ENCODE data around the gene NSUN2. TPM values are rescaled to one million over a fixed set of nuclear protein-coding genes. Genes with fewer than 3 reads are reported as not detected.
"Not testable (repeated sequence)": the region's sequence is repeated elsewhere in the genome, so short reads cannot be mapped to it uniquely, and the experiment has no call there.

The NSUN2 gene
- polyA plus RNA-seq, 1 donor, result 83.8 TPM

DNA sequence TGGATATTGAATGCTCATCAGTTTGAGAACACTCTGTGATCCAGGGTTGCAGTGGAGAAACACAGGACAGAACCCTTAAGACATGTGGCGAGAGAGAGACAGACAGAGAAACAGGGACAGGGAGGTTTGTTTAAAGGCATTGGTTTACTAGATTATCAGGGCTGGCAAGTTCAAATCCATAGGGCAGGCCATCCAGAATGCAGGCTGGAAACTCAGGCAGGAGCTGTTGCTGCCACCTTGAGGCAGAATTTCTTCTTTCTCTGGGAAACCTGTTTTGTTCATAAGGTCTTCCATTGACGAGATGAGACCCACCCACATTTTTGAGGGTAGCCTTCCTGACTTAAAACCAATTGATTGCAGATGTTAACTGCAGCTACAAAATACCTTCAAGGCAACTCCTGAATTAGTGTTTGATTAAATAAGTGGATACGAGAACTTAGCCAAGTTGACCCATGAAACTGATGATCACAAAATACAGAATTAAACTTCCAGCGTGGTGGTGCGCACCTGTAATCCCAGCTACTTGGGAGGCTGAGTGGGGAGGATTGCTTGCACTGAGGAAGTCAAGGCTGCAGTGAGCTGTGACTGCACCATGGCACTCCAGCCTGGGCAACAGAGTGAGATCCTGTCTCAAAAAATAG, 55.9 kb downstream of the NSUN2 start:
- no peaks in the 10 kb centered on the region for H3K36me3 ChIP-seq (ENCODE audit: control insufficient read depth, insufficient read depth, low read length)
- WGBS (ENCODE audit: insufficient coverage, low lambda C conversion rate), result no CpG with 5 or more reads among the region's 5 CpGs

DNA sequence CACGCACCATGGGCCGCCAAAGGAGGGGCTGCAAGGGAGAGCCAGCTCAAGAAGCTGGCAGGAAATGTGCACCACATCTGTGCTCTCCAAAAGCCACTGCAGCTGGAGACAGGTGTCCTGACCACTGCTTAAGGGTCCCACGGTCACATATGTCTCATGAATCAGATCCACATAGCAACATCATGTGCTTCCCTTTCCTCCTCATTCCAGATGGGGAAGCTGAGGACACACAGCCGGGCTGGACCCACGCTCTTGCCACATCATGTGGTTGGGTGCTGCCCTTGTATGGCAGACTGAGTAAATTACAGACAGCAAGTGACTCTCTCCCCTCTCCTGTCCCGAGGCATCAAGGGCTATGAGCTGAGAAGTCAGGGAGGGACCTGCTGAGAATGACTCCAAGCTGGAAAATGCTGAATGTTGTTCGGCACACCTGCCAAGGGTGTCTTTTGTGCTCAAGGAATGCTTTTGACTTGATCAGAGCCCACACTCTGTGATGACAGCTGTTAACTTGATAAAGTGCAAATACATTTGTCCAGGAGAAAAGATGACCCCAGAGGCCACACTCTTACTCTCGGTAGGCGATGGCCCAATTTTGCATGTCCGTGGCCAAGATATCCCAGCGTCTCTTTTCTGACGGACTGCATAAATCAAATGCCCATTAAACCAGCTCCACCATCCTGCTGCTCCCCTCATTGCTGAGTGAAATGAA, 58.2 kb downstream of the NSUN2 start:
- H3K27me3 ChIP-seq (ENCODE audit: control insufficient read depth, insufficient read depth, low read length), result no peaks in the 10 kb centered on the region
- H3K27ac ChIP-seq (ENCODE audit: low read length), result no peak overlapping the region
- no CpG with 5 or more reads among the region's 12 CpGs for WGBS (ENCODE audit: insufficient coverage, low lambda C conversion rate)
- H3K4me1 ChIP-seq (ENCODE audit: control insufficient read depth, insufficient read depth, low read length), result no peaks in the 10 kb centered on the region
- H3K4me3 ChIP-seq (ENCODE audit: low read length), result no peak overlapping the region
- no peaks in the 10 kb centered on the region for H3K9me3 ChIP-seq (ENCODE audit: control insufficient read depth, low read depth, low read length)
- no peaks in the 10 kb centered on the region for H3K36me3 ChIP-seq (ENCODE audit: control insufficient read depth, insufficient read depth, low read length)
- DNase-seq, result no peak

More for the DNA sequence above, 55.9 kb downstream of the NSUN2 start:
- no peaks in the 10 kb centered on the region for H3K4me1 ChIP-seq (ENCODE audit: control insufficient read depth, insufficient read depth, low read length)
- H3K4me3 ChIP-seq (ENCODE audit: low read length), result no peak overlapping the region
- no peaks in the 10 kb centered on the region for H3K9me3 ChIP-seq (ENCODE audit: control insufficient read depth, low read depth, low read length)
- H3K27ac ChIP-seq (ENCODE audit: low read length), result no peak overlapping the region
- DNase-seq, result no peak
- peaks cover 12% of the 10 kb centered on the region for H3K27me3 ChIP-seq (ENCODE audit: control insufficient read depth, insufficient read depth, low read length)

DNA sequence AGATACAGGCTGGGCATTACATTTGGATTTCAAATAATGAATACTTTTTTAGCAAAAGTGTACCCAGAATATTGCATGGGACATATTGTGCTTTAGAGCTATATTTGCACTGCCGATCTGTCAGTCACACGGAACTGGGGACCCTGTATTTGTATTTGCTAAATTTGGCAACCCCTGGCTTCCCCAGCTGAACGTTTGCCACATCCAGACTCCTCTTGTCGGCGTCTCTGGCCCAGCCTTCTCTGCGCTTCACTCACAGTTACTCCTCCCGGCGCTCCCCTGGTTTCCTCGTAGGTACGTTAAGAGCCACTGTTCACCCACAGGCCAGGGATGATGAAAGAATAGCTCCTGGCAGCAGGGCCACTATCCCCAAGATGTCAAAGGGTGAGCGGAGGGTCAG, 58.7 kb downstream of the NSUN2 start:
- no peaks in the 10 kb centered on the region for H3K27me3 ChIP-seq (ENCODE audit: control insufficient read depth, insufficient read depth, low read length)
- no peaks in the 10 kb centered on the region for H3K36me3 ChIP-seq (ENCODE audit: control insufficient read depth, insufficient read depth, low read length)
- no peaks in the 10 kb centered on the region for H3K4me1 ChIP-seq (ENCODE audit: control insufficient read depth, insufficient read depth, low read length)
- no peaks in the 10 kb centered on the region for H3K9me3 ChIP-seq (ENCODE audit: control insufficient read depth, low read depth, low read length)
- no peak for DNase-seq
- no peak overlapping the region for H3K27ac ChIP-seq (ENCODE audit: low read length)
- no peak overlapping the region for H3K4me3 ChIP-seq (ENCODE audit: low read length)
- no CpG with 5 or more reads among the region's 11 CpGs for WGBS (ENCODE audit: insufficient coverage, low lambda C conversion rate)

DNA sequence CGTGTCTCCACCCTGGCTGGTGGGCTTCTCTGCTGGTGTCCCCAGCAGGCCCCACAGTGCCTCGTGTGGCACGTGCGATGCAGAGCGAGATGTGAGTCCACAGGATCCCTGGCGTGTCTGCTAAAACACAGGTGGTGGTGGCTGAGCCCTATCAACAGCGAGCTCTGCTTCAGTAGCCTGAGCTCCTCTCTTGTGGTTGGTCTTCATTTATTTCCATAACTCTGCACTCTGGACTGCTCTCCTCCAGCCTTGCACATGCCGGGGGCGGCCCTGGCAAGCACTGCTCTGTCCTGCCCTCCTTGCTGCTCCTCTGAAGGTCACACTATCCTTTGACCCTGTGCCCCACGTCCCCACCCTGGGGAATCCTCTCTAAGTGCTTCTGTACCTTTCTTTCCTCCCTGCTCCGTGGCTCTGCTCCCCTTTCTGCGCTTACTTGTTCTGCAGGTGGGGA, 59.2 kb downstream of the NSUN2 start:
- H3K4me3 ChIP-seq (ENCODE audit: low read length), result no peak overlapping the region
- 20% methylated on average over 1 of the region's 12 CpGs for WGBS (ENCODE audit: insufficient coverage, low lambda C conversion rate)
- no peaks in the 10 kb centered on the region for H3K4me1 ChIP-seq (ENCODE audit: control insufficient read depth, insufficient read depth, low read length)
- no peaks in the 10 kb centered on the region for H3K9me3 ChIP-seq (ENCODE audit: control insufficient read depth, low read depth, low read length)
- no peaks in the 10 kb centered on the region for H3K36me3 ChIP-seq (ENCODE audit: control insufficient read depth, insufficient read depth, low read length)
- H3K27ac ChIP-seq (ENCODE audit: low read length), result no peak overlapping the region
- no peaks in the 10 kb centered on the region for H3K27me3 ChIP-seq (ENCODE audit: control insufficient read depth, insufficient read depth, low read length)
- no peak for DNase-seq

DNA sequence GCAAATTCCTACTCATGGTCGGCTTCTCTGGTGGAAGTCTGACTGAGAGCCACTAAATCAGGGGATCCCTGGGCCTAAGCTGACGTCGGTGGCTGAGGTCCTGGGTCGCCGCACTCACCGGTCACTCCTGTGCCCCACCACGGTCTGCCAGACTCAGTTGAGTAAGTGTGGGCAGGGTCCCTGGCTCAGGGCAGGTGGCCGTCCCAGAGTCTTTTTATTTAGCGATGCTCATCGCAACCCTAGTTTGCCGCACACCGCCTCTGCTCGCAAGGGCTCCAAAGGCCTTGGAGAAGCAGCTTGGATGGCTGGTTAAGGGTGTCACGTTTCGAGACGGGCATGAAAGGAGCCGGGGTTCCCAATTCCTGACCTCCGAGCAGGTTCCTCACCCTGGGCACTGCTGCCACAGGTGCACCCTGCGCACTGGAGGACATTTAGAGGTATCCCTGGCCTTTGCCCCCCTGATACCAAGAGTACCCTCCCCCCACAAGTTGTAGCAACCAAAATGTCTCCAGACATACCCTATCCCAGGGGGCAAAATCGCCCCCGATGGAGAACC, 59.9 kb downstream of the NSUN2 start:
- Histone ChIP-seq H3K27me3 (ENCODE audit: control insufficient read depth, insufficient read depth, low read length) (no peaks in the 10 kb centered on the region), H3K36me3 (ENCODE audit: control insufficient read depth, insufficient read depth, low read length) (no peaks in the 10 kb centered on the region), H3K27ac (ENCODE audit: low read length) (no peak overlapping the region), H3K9me3 (ENCODE audit: control insufficient read depth, low read depth, low read length) (no peaks in the 10 kb centered on the region), H3K4me1 (ENCODE audit: control insufficient read depth, insufficient read depth, low read length) (no peaks in the 10 kb centered on the region), H3K4me3 (ENCODE audit: low read length) (no peak overlapping the region)
- no CpG with 5 or more reads among the region's 21 CpGs for WGBS (ENCODE audit: insufficient coverage, low lambda C conversion rate)
- no peak for DNase-seq

DNA sequence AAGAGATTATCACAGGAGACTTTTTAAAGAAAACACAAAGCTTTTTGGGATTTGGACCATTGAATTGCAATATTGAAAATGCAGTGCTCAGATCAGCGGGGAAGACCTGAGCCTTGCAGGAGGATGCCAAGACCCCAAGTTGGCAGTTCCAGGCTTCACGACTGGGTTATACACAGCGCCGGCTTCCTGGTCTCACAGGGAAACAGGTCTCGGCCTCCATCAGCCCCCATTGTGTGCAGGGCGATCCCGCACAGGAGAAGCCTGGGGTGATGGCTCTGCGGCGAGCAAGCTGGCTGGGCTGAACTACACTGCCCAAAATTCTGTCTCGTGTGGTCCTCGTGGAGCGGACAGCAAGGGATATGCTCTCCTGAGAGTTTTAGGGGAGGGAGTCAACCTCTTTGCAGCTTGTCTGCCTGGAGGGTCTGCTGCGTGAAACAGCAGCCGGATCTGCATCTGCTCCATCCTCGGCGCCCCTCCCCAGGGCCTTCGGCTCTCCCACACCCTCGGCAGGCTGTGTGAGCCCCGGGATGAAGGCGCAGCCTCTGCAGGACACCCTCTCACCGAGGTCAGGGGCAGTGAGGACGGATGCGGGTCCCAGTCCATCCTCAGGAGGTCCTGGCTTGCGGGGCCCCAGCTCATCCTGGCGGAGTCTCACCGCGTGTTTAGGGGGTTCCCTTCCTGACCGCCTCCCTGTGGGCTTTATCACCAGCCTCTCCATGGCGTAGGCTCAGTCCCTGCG, 60.6 kb downstream of the NSUN2 start:
- Histone ChIP-seq H3K4me3 (ENCODE audit: low read length) (no peak overlapping the region), H3K36me3 (ENCODE audit: control insufficient read depth, insufficient read depth, low read length) (no peaks in the 10 kb centered on the region), H3K27ac (ENCODE audit: low read length) (no peak overlapping the region), H3K27me3 (ENCODE audit: control insufficient read depth, insufficient read depth, low read length) (no peaks in the 10 kb centered on the region), H3K4me1 (ENCODE audit: control insufficient read depth, insufficient read depth, low read length) (no peaks in the 10 kb centered on the region), H3K9me3 (ENCODE audit: control insufficient read depth, low read depth, low read length) (no peaks in the 10 kb centered on the region)
- WGBS (ENCODE audit: insufficient coverage, low lambda C conversion rate), result no CpG with 5 or more reads among the region's 30 CpGs
- no peak for DNase-seq

DNA sequence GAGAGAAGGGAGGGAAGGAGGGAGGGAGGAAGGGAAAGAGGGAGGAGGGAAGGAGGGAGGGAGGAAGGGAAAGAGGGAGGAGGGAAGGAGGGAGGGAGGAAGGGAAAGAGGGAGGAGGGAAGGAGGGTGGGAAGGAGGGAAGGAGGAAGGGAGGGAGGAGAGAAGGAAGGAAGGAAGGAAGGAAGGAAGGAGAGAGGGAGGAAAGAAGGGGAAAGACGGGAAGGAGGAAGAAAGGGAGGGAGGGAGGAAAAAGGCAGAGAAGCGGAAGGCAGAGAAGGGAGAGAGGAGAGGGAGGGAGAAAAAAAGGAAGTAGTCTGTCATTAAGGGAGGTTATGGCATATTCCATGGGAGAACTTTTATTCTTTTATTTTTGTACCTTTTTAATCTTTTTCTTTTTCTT, 61.2 kb downstream of the NSUN2 start:
- H3K4me1 ChIP-seq (ENCODE audit: control insufficient read depth, insufficient read depth, low read length); DNase-seq; H3K27me3 ChIP-seq (ENCODE audit: control insufficient read depth, insufficient read depth, low read length); H3K36me3 ChIP-seq (ENCODE audit: control insufficient read depth, insufficient read depth, low read length); H3K27ac ChIP-seq (ENCODE audit: low read length); H3K4me3 ChIP-seq (ENCODE audit: low read length); H3K9me3 ChIP-seq (ENCODE audit: control insufficient read depth, low read depth, low read length): not testable (repeated sequence)
- 71% methylated on average over 2 of the region's 2 CpGs for WGBS (ENCODE audit: insufficient coverage, low lambda C conversion rate)

DNA sequence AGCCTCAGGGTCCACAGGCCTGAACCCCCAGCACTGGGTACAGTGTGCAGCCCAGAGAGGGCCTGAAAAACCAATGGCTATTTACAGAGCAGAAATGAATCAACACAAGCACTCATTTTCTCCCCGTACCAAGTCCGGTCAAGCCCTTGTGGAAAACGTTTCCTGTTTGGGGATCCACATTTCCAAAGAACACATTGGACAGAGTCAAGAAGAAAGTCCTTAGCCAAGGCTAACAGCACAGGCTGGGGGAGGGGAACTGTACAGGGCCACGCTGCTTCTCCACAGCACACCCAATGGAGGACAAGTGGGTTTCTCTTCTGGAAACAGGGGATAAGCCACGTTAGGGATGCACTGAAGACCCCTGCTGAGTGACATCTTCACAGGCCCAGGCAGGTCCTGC, 62.3 kb downstream of the NSUN2 start:
- H3K27me3 ChIP-seq (ENCODE audit: control insufficient read depth, insufficient read depth, low read length), result no peaks in the 10 kb centered on the region
- no CpG with 5 or more reads among the region's 5 CpGs for WGBS (ENCODE audit: insufficient coverage, low lambda C conversion rate)

DNA sequence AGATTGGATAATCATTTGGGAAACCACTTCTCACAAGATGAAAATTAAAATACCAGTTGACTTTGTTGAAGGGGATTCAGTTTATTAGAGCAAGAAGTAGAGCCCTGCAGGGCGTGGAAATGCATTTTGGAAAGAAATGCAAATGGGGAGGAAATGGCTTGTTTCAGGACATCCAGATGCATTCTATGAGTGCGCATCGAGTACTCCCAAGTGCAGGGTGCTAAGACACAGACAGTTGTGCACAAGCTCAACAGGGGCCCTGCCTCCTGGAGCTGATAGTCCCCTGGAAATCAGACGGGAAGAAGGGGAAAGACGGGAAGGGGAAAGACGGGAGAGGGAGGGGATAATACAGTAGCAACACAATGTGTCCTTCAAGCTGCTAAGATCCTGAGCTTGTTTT, 64.0 kb downstream of the NSUN2 start:
- Histone ChIP-seq H3K27ac (ENCODE audit: low read length) (no peak overlapping the region), H3K4me3 (ENCODE audit: low read length) (no peak overlapping the region), H3K4me1 (ENCODE audit: control insufficient read depth, insufficient read depth, low read length) (no peaks in the 10 kb centered on the region), H3K9me3 (ENCODE audit: control insufficient read depth, low read depth, low read length) (no peaks in the 10 kb centered on the region), H3K27me3 (ENCODE audit: control insufficient read depth, insufficient read depth, low read length) (no peaks in the 10 kb centered on the region), H3K36me3 (ENCODE audit: control insufficient read depth, insufficient read depth, low read length) (no peaks in the 10 kb centered on the region)
- no peak for DNase-seq
- WGBS (ENCODE audit: insufficient coverage, low lambda C conversion rate), result 75% methylated on average over 1 of the region's 6 CpGs

More for the DNA sequence above, 62.3 kb downstream of the NSUN2 start:
- H3K36me3 ChIP-seq (ENCODE audit: control insufficient read depth, insufficient read depth, low read length), result no peaks in the 10 kb centered on the region
- DNase-seq, result no peak
- no peaks in the 10 kb centered on the region for H3K4me1 ChIP-seq (ENCODE audit: control insufficient read depth, insufficient read depth, low read length)
- H3K9me3 ChIP-seq (ENCODE audit: control insufficient read depth, low read depth, low read length), result no peaks in the 10 kb centered on the region
- H3K4me3 ChIP-seq (ENCODE audit: low read length), result no peak overlapping the region
- no peak overlapping the region for H3K27ac ChIP-seq (ENCODE audit: low read length)

DNA sequence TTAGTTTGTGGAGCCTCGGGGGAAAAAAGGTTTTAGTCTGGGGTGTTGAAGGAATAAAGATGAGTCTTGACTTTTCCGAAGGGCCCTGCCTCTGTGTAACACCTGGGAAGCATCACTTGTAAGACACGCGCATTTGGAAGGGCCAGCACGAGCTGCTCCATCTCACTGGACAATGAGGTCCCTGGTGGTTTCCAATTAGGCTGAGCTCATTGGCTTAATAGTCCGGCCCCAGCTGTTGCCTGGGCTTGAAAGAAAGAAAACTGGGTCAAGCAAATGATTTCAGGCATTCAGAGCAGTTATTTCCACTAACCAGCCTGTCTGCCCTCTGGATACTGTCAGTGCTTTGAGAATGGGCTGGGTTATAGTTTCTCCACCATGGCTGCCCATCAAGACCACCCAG, 64.5 kb downstream of the NSUN2 start:
- Histone ChIP-seq H3K36me3 (ENCODE audit: control insufficient read depth, insufficient read depth, low read length) (no peaks in the 10 kb centered on the region), H3K4me1 (ENCODE audit: control insufficient read depth, insufficient read depth, low read length) (no peaks in the 10 kb centered on the region), H3K27me3 (ENCODE audit: control insufficient read depth, insufficient read depth, low read length) (no peaks in the 10 kb centered on the region), H3K9me3 (ENCODE audit: control insufficient read depth, low read depth, low read length) (no peaks in the 10 kb centered on the region), H3K27ac (ENCODE audit: low read length) (no peak overlapping the region), H3K4me3 (ENCODE audit: low read length) (no peak overlapping the region)
- WGBS (ENCODE audit: insufficient coverage, low lambda C conversion rate), result no CpG with 5 or more reads among the region's 6 CpGs
- DNase-seq, result no peak

Data from large intestine (tissue), 3 donors.